ENCODE measurements around the gene IKBKE.

IKBKE gene

GRCh38 chr1:206545351-206545750 lies 75.1 kb downstream of the IKBKE start:
- H3K4me3 ChIP-seq (replicated peaks; ENCODE audit: low read depth, low read length), result no peak overlapping the region
- no peak for TF ChIP-seq CTCF (IDR thresholded peaks at IDR 0.05; ENCODE audit: low read depth, low read length, missing control alignments)
- no peak for DNase-seq (ENCODE audit: extremely low read depth, low read depth)
